ENCODE measurements around the gene KLLN.

- TF ChIP-seq CTCF (conservative IDR thresholded peaks at IDR 0.05) (no peak), EZH2 (IDR thresholded peaks at IDR 0.05; ENCODE audit: low read depth) (no peak)
Measured at GRCh38 chr10:87841186-87841585, 22.1 kb downstream of the KLLN start.
